GM21529 (cell line): ENCODE results near the gene FASTK.

Source experiments
- ATAC-seq: cut with Tn5 transposase; IDR thresholded peaks from one replicate; pipeline ENCODE4 v1.9.1; 2021; ENCODE audit not compliant: unreplicated experiment

Gene FASTK

GRCh38 chr7:151100921-151101320 is 20.3 kb upstream of the FASTK start:
- no peak for ATAC-seq

- no peak for ATAC-seq
Observed at GRCh38 chr7:151099486-151100211, 19.0 kb upstream of the FASTK start.

- ATAC-seq, result no peak
Observed at GRCh38 chr7:151095828-151096475, 15.3 kb upstream of the FASTK start.

- no peak for ATAC-seq
Observed at GRCh38 chr7:151095123-151095797, 14.7 kb upstream of the FASTK start.

GRCh38 chr7:151094675-151095074 is 14.1 kb upstream of the FASTK start:
- ATAC-seq, result no peak

- no peak for ATAC-seq
Observed at GRCh38 chr7:151093748-151094147, 13.1 kb upstream of the FASTK start.

GRCh38 chr7:151091988-151092387 is 11.4 kb upstream of the FASTK start:
- ATAC-seq, result no peak

- ATAC-seq, result no peak
Observed at GRCh38 chr7:151091431-151091830, 10.8 kb upstream of the FASTK start.

- ATAC-seq, result no peak
Observed at GRCh38 chr7:151091003-151091402, 10.4 kb upstream of the FASTK start.

- no peak for ATAC-seq
Observed at GRCh38 chr7:151089893-151090730, 9.5 kb upstream of the FASTK start.

GRCh38 chr7:151088856-151089699 is 8.5 kb upstream of the FASTK start:
- ATAC-seq, result no peak

- ATAC-seq, result no peak
Observed at GRCh38 chr7:151088019-151088855, 7.6 kb upstream of the FASTK start.

GRCh38 chr7:151087245-151088018 is 6.8 kb upstream of the FASTK start:
- peak; percentile 27 for ATAC-seq

GRCh38 chr7:151086802-151087244 is 6.2 kb upstream of the FASTK start:
- no peak for ATAC-seq

- ATAC-seq, result peak; percentile 43
Observed at GRCh38 chr7:151085691-151086620, 5.3 kb upstream of the FASTK start, which contains the start of gene AGAP3. Gene AGAP3, plus strand, starts transcription at chr7:151086475. Its CDS starts 267 bp downstream, at chr7:151086742.

- no peak for ATAC-seq
Observed at GRCh38 chr7:151085329-151085690, 4.7 kb upstream of the FASTK start.

GRCh38 chr7:151083824-151084160 is 3.2 kb upstream of the FASTK start:
- ATAC-seq, result no peak
